Measurements from ENCODE around the gene KCNJ8. TPM values are rescaled to one million over a fixed set of nuclear protein-coding genes. Genes with fewer than 3 reads are reported as not detected.

Gene KCNJ8
- total RNA-seq, 3 donors from 2014 or later = 8.6 to 34.1 (median 19.2) TPM

GRCh38 chr12:21809100-21809499 is 34.6 kb upstream of the KCNJ8 start:
- Histone ChIP-seq H3K36me3 (no peaks in the 10 kb centered on the region), H3K27ac (no peak overlapping the region), H3K9me3 (no peaks in the 10 kb centered on the region), H3K4me1 (no peaks in the 10 kb centered on the region), H3K4me3 (no peak overlapping the region), H3K27me3 (no peaks in the 10 kb centered on the region)
- intact Hi-C loops (cut with DNase I; ENCODE audit: low total_unique reads) = no loop called here
- TF ChIP-seq CTCF (IDR thresholded peaks at IDR 0.05) (no peak), POLR2A (IDR thresholded peaks at IDR 0.05) (no peak), POLR2AphosphoS5 (IDR thresholded peaks at IDR 0.05) (no peak)
- no peak for DNase-seq (ENCODE audit: low spot score in 2 of 2)

GRCh38 chr12:21806255-21806654 is 31.7 kb upstream of the KCNJ8 start:
- no peak for TF ChIP-seq CTCF (IDR thresholded peaks at IDR 0.05)
- no peak for TF ChIP-seq POLR2A (IDR thresholded peaks at IDR 0.05)
- TF ChIP-seq POLR2AphosphoS5 (IDR thresholded peaks at IDR 0.05) = no peak
- Histone ChIP-seq H3K9me3 (no peaks in the 10 kb centered on the region), H3K27me3 (no peaks in the 10 kb centered on the region), H3K36me3 (no peaks in the 10 kb centered on the region), H3K4me1 (no peaks in the 10 kb centered on the region), H3K4me3 (no peak overlapping the region), H3K27ac (no peak overlapping the region)
- no peak for DNase-seq (ENCODE audit: low spot score in 2 of 2)
- intact Hi-C loops (cut with DNase I; ENCODE audit: low total_unique reads) = no loop called here

- DNase-seq (ENCODE audit: low spot score in 2 of 2) = no peak
- H3K4me1 ChIP-seq = no peaks in the 10 kb centered on the region
- no peaks in the 10 kb centered on the region for H3K36me3 ChIP-seq
- no peaks in the 10 kb centered on the region for H3K27me3 ChIP-seq
- H3K9me3 ChIP-seq = no peaks in the 10 kb centered on the region
- H3K27ac ChIP-seq = no peak overlapping the region
- no peak overlapping the region for H3K4me3 ChIP-seq
- intact Hi-C loops (cut with DNase I; ENCODE audit: low total_unique reads) = no loop called here
- TF ChIP-seq CTCF (IDR thresholded peaks at IDR 0.05) = no peak
- no peak for TF ChIP-seq POLR2A (IDR thresholded peaks at IDR 0.05)
- TF ChIP-seq POLR2AphosphoS5 (IDR thresholded peaks at IDR 0.05) = no peak
Measured at GRCh38 chr12:21801522-21802288, 27.2 kb upstream of the KCNJ8 start.

- intact Hi-C loops (cut with DNase I; ENCODE audit: low total_unique reads) = no loop called here
- no peaks in the 10 kb centered on the region for H3K27me3 ChIP-seq
- H3K36me3 ChIP-seq = no peaks in the 10 kb centered on the region
- no peaks in the 10 kb centered on the region for H3K9me3 ChIP-seq
- H3K27ac ChIP-seq = no peak overlapping the region
- no peak for TF ChIP-seq POLR2AphosphoS5 (IDR thresholded peaks at IDR 0.05)
- TF ChIP-seq CTCF (IDR thresholded peaks at IDR 0.05) = no peak
- TF ChIP-seq POLR2A (IDR thresholded peaks at IDR 0.05) = no peak
- H3K4me1 ChIP-seq = no peaks in the 10 kb centered on the region
- H3K4me3 ChIP-seq = no peak overlapping the region
- DNase-seq (ENCODE audit: low spot score in 2 of 2) = no peak
Measured at GRCh38 chr12:21800011-21800410, 25.5 kb upstream of the KCNJ8 start.

GRCh38 chr12:21797539-21797938 is 23.0 kb upstream of the KCNJ8 start:
- Histone ChIP-seq H3K27me3 (no peaks in the 10 kb centered on the region), H3K36me3 (no peaks in the 10 kb centered on the region), H3K4me3 (no peak overlapping the region), H3K4me1 (no peaks in the 10 kb centered on the region), H3K27ac (no peak overlapping the region), H3K9me3 (no peaks in the 10 kb centered on the region)
- no peak for TF ChIP-seq POLR2A (IDR thresholded peaks at IDR 0.05)
- no peak for TF ChIP-seq POLR2AphosphoS5 (IDR thresholded peaks at IDR 0.05)
- TF ChIP-seq CTCF (IDR thresholded peaks at IDR 0.05) = no peak
- DNase-seq (ENCODE audit: low spot score in 2 of 2) = no peak
- intact Hi-C loops (cut with DNase I; ENCODE audit: low total_unique reads) = no loop called here

Data from breast epithelium (tissue), 4 donors.